HepG2 (cell line): Measurements from ENCODE around the gene IQCC. TPM values are rescaled to one million over a fixed set of nuclear protein-coding genes. Genes with fewer than 3 reads are reported as not detected.

ENCODE experiments used
- NPAS2 ChIP-seq: sonication (generic); formaldehyde crosslinking; IDR thresholded peaks from 2 replicates; pipeline ENCODE4 v1.8.0; 2022; ENCODE audit warnings: mild to moderate bottlenecking, missing genetic modification reagents, borderline replicate concordance
- ZNF205 ChIP-seq: IDR thresholded peaks from 2 replicates; pipeline ENCODE4 v1.6.1; 2018; ENCODE audit warnings: missing biosample characterization, missing genetic modification reagents
- polyA plus RNA-seq, 8 experiments: library from polyadenylated mRNA; depleted of rRNA in 3 of 8; stranded (reverse) in 7 of 8; unstranded in 1 of 8; fragments of >200 nt; fragmentation: Illumina TruSeq in 4 of 8; extraction: Trizol in 4 of 8; gene quantifications; 2 replicates each; pipeline versions ENCODE4 v1.2.1 to v1.2.3, GENCODE V29; 2011 to 2016; ENCODE audit warnings: low read depth in 4 of 8, missing spikeins in 1 of 8, mixed read lengths in 1 of 8; ENCODE audit not compliant: insufficient read depth in 1 of 8
- total RNA-seq, 5 experiments: library from RNA; depleted of rRNA; stranded (reverse); fragments of >200 nt; fragmentation: Illumina TruSeq; extraction: Trizol; gene quantifications; 2 replicates each; pipeline ENCODE4 v1.2.3, GENCODE V29; 2016; ENCODE audit warnings: low read depth in 1 of 5
- TF ChIP-seq, protein P1 (sequence below), 2 experiments: sonication (generic) in 1 of 2; formaldehyde crosslinking in 1 of 2; IDR thresholded peaks; 2 replicates each; pipeline versions ENCODE4 v1.5.1 to v1.6.1; 2011 to 2020; ENCODE audit warnings: borderline replicate concordance in 1 of 2, low read depth in 1 of 2, low read length in 1 of 2, mild to moderate bottlenecking in 1 of 2, missing genetic modification reagents in 1 of 2, moderate library complexity in 1 of 2
- TF ChIP-seq, protein P2 (sequence below): sonication (generic); formaldehyde crosslinking; IDR thresholded peaks from 2 replicates; pipeline ENCODE4 v1.4.0; 2020; ENCODE audit warnings: mild to moderate bottlenecking, missing genetic modification reagents
- TF ChIP-seq, protein P3 (sequence below): sonication (generic); formaldehyde crosslinking; IDR thresholded peaks from 2 replicates; pipeline ENCODE4 v1.4.0; 2020; ENCODE audit warnings: mild to moderate bottlenecking, missing genetic modification reagents
- TF ChIP-seq, protein P4 (sequence below): sonication (generic); formaldehyde crosslinking; IDR thresholded peaks from 2 replicates; pipeline ENCODE4 v1.4.0; 2020; ENCODE audit warnings: missing genetic modification reagents

Gene IQCC
- total and polyA plus RNA-seq, 2 of the 13 experiments (the other 11 are each of a cell fraction or from before 2014, with no cell fraction given), result 1.7 to 3.0 TPM

DNA sequence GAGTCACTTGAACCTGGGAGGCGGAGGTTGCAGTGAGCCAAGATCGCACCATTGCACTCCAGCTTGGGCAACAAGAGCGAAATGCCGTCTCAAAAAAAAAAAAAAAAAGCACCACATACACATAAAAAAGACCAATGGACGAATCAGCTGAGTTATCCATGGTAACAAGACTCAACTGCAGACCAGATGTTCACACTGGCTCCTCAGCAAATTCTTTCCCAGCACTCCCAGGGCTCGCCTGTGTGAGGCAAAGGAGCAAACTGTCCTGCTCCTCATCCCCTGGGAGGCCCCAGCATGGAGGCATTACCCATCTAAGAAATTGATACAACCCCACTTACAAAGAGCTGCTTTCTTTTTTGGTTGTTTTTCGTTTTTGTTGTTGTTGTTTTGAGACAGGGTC, 13.6 kb downstream of the IQCC start (continued):
- TF ChIP-seq, protein P1, sequence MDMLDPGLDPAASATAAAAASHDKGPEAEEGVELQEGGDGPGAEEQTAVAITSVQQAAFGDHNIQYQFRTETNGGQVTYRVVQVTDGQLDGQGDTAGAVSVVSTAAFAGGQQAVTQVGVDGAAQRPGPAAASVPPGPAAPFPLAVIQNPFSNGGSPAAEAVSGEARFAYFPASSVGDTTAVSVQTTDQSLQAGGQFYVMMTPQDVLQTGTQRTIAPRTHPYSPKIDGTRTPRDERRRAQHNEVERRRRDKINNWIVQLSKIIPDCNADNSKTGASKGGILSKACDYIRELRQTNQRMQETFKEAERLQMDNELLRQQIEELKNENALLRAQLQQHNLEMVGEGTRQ (IDR thresholded peaks at IDR 0.05; ENCODE audit: low read depth, low read length), result no peak
- TF ChIP-seq, protein P1 (CRISPR knock-in tag; IDR thresholded peaks at IDR 0.05; ENCODE audit: borderline replicate concordance), result no peak
- TF ChIP-seq, protein P2, sequence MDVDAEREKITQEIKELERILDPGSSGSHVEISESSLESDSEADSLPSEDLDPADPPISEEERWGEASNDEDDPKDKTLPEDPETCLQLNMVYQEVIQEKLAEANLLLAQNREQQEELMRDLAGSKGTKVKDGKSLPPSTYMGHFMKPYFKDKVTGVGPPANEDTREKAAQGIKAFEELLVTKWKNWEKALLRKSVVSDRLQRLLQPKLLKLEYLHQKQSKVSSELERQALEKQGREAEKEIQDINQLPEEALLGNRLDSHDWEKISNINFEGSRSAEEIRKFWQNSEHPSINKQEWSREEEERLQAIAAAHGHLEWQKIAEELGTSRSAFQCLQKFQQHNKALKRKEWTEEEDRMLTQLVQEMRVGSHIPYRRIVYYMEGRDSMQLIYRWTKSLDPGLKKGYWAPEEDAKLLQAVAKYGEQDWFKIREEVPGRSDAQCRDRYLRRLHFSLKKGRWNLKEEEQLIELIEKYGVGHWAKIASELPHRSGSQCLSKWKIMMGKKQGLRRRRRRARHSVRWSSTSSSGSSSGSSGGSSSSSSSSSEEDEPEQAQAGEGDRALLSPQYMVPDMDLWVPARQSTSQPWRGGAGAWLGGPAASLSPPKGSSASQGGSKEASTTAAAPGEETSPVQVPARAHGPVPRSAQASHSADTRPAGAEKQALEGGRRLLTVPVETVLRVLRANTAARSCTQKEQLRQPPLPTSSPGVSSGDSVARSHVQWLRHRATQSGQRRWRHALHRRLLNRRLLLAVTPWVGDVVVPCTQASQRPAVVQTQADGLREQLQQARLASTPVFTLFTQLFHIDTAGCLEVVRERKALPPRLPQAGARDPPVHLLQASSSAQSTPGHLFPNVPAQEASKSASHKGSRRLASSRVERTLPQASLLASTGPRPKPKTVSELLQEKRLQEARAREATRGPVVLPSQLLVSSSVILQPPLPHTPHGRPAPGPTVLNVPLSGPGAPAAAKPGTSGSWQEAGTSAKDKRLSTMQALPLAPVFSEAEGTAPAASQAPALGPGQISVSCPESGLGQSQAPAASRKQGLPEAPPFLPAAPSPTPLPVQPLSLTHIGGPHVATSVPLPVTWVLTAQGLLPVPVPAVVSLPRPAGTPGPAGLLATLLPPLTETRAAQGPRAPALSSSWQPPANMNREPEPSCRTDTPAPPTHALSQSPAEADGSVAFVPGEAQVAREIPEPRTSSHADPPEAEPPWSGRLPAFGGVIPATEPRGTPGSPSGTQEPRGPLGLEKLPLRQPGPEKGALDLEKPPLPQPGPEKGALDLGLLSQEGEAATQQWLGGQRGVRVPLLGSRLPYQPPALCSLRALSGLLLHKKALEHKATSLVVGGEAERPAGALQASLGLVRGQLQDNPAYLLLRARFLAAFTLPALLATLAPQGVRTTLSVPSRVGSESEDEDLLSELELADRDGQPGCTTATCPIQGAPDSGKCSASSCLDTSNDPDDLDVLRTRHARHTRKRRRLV (CRISPR knock-in tag), result no peak
- TF ChIP-seq, protein P3, sequence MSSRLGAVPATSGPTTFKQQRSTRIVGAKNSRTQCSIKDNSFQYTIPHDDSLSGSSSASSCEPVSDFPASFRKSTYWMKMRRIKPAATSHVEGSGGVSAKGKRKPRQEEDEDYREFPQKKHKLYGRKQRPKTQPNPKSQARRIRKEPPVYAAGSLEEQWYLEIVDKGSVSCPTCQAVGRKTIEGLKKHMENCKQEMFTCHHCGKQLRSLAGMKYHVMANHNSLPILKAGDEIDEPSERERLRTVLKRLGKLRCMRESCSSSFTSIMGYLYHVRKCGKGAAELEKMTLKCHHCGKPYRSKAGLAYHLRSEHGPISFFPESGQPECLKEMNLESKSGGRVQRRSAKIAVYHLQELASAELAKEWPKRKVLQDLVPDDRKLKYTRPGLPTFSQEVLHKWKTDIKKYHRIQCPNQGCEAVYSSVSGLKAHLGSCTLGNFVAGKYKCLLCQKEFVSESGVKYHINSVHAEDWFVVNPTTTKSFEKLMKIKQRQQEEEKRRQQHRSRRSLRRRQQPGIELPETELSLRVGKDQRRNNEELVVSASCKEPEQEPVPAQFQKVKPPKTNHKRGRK, result no peak
- TF ChIP-seq ZNF205 (no peak), NPAS2 (CRISPR knock-in tag) (no peak)
- TF ChIP-seq, protein P4, sequence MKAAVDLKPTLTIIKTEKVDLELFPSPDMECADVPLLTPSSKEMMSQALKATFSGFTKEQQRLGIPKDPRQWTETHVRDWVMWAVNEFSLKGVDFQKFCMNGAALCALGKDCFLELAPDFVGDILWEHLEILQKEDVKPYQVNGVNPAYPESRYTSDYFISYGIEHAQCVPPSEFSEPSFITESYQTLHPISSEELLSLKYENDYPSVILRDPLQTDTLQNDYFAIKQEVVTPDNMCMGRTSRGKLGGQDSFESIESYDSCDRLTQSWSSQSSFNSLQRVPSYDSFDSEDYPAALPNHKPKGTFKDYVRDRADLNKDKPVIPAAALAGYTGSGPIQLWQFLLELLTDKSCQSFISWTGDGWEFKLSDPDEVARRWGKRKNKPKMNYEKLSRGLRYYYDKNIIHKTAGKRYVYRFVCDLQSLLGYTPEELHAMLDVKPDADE (CRISPR knock-in tag), result no peak
- TF ChIP-seq, all 625 proteins: peak for 0
